HepG2 (cell line): ENCODE measurements around the gene KLF13. TPM values are rescaled to one million over a fixed set of nuclear protein-coding genes. Genes with fewer than 3 reads are reported as not detected.

Source experiments
- ATF7 ChIP-seq, 2 experiments: fragments of 450-650 bp in 1 of 2; sonication (generic) in 1 of 2; formaldehyde crosslinking in 1 of 2; IDR thresholded peaks; 2 replicates each; pipeline versions ENCODE4 v1.4.0 to v1.6.1; 2016 to 2020; ENCODE audit warnings: antibody characterized with exemption in 1 of 2, mild to moderate bottlenecking in 1 of 2, missing genetic modification reagents in 1 of 2
- BATF2 ChIP-seq: sonication (generic); formaldehyde crosslinking; IDR thresholded peaks from 2 replicates; pipeline ENCODE4 v1.8.0; 2022; ENCODE audit warnings: mild to moderate bottlenecking, missing genetic modification reagents, moderate library complexity
- DNMT1 ChIP-seq: sonication (generic); formaldehyde crosslinking; IDR thresholded peaks from 2 replicates; pipeline ENCODE4 v1.5.1; 2020; ENCODE audit warnings: mild to moderate bottlenecking, missing genetic modification reagents
- GPN1 ChIP-seq: sonication (generic); formaldehyde crosslinking; IDR thresholded peaks from 2 replicates; pipeline ENCODE4 v1.5.1; 2020; ENCODE audit warnings: missing genetic modification reagents, borderline replicate concordance
- GRHL1 ChIP-seq: sonication (generic); formaldehyde crosslinking; conservative IDR thresholded peaks from 2 replicates; pipeline ENCODE4 v1.8.0; 2022; ENCODE audit warnings: missing genetic modification reagents
- GZF1 ChIP-seq: sonication (generic); formaldehyde crosslinking; IDR thresholded peaks from 2 replicates; pipeline ENCODE4 v1.5.1; 2020; ENCODE audit warnings: mild to moderate bottlenecking, missing genetic modification reagents
- HMG20A ChIP-seq: IDR thresholded peaks from 2 replicates; pipeline ENCODE4 v1.6.1; 2016; ENCODE audit warnings: borderline replicate concordance
- LBX2 ChIP-seq: sonication (generic); formaldehyde crosslinking; IDR thresholded peaks from 2 replicates; pipeline ENCODE4 v1.5.0; 2020; ENCODE audit warnings: missing genetic modification reagents, mild to moderate bottlenecking, borderline replicate concordance
- MTERF4 ChIP-seq: sonication (generic); formaldehyde crosslinking; IDR thresholded peaks from 2 replicates; pipeline ENCODE4 v1.8.0; 2023; ENCODE audit warnings: mild to moderate bottlenecking, missing genetic modification reagents
- PATZ1 ChIP-seq: sonication (generic); formaldehyde crosslinking; IDR thresholded peaks from 2 replicates; pipeline ENCODE4 v1.4.0; 2020; ENCODE audit warnings: missing genetic modification reagents
- SCMH1 ChIP-seq: sonication (generic); formaldehyde crosslinking; IDR thresholded peaks from 2 replicates; pipeline ENCODE4 v1.9.0; 2021; ENCODE audit warnings: missing genetic modification reagents, mild to moderate bottlenecking, borderline replicate concordance
- SRF ChIP-seq: IDR thresholded peaks from 2 replicates; pipeline ENCODE4 v1.6.1; 2011; ENCODE audit warnings: mild to moderate bottlenecking, low read depth, low read length, moderate library complexity
- TFAP4 ChIP-seq: sonication (generic); IDR thresholded peaks from 2 replicates; pipeline ENCODE4 v1.6.1; 2016; ENCODE audit warnings: low read depth, borderline replicate concordance
- XRCC5 ChIP-seq: fragments of 200-400 bp; formaldehyde crosslinking; optimal IDR thresholded peaks from 2 replicates; pipeline ENCODE3; 2017; ENCODE audit warnings: mild to moderate bottlenecking, low read length
- ZBTB4 ChIP-seq: sonication (generic); formaldehyde crosslinking; IDR thresholded peaks from 2 replicates; pipeline ENCODE4 v1.4.0; 2020; ENCODE audit warnings: missing genetic modification reagents, mild to moderate bottlenecking, borderline replicate concordance
- ZNF224 ChIP-seq: sonication (generic); formaldehyde crosslinking; IDR thresholded peaks from 2 replicates; pipeline ENCODE4 v1.5.0; 2020; ENCODE audit warnings: mild to moderate bottlenecking, missing genetic modification reagents
- ZNF737 ChIP-seq: sonication (generic); formaldehyde crosslinking; IDR thresholded peaks from 2 replicates; pipeline ENCODE4 v1.5.0; 2020; ENCODE audit warnings: missing genetic modification reagents, mild to moderate bottlenecking, borderline replicate concordance
- ZSCAN25 ChIP-seq: sonication (generic); formaldehyde crosslinking; IDR thresholded peaks from 2 replicates; pipeline ENCODE4 v1.8.0; 2022; ENCODE audit warnings: mild to moderate bottlenecking, missing genetic modification reagents
- polyA plus RNA-seq, 8 experiments: library from polyadenylated mRNA; depleted of rRNA in 3 of 8; stranded (reverse) in 7 of 8; unstranded in 1 of 8; fragments of >200 nt; fragmentation: Illumina TruSeq in 4 of 8; extraction: Trizol in 4 of 8; gene quantifications; 2 replicates each; pipeline versions ENCODE4 v1.2.1 to v1.2.3, GENCODE V29; 2011 to 2016; ENCODE audit warnings: low read depth in 4 of 8, missing spikeins in 1 of 8, mixed read lengths in 1 of 8; ENCODE audit not compliant: insufficient read depth in 1 of 8
- total RNA-seq, 5 experiments: library from RNA; depleted of rRNA; stranded (reverse); fragments of >200 nt; fragmentation: Illumina TruSeq; extraction: Trizol; gene quantifications; 2 replicates each; pipeline ENCODE4 v1.2.3, GENCODE V29; 2016; ENCODE audit warnings: low read depth in 1 of 5

Gene KLF13
- total and polyA plus RNA-seq, 2 of the 13 experiments (the other 11 are each of a cell fraction or from before 2014, with no cell fraction given) = 16.8 to 25.1 TPM

- no peak for TF ChIP-seq GRHL1 (CRISPR knock-in tag)
- no peak for TF ChIP-seq HMG20A (CRISPR knock-in tag)
- no peak for TF ChIP-seq ZNF737 (CRISPR knock-in tag)
- TF ChIP-seq GPN1 (CRISPR knock-in tag) = no peak
- TF ChIP-seq DNMT1 = no peak
- TF ChIP-seq SRF = no peak
- no peak for TF ChIP-seq GZF1 (CRISPR knock-in tag)
- no peak for TF ChIP-seq XRCC5
- peak; percentile 50 for TF ChIP-seq PATZ1 (CRISPR knock-in tag)
- no peak for TF ChIP-seq SCMH1 (CRISPR knock-in tag)
- no peak for TF ChIP-seq BATF2 (CRISPR knock-in tag)
- TF ChIP-seq LBX2 (CRISPR knock-in tag) = no peak
- peak; percentile 23; the same call in 1 of the 2 replicates for TF ChIP-seq TFAP4
- TF ChIP-seq ZSCAN25 (CRISPR knock-in tag) = no peak; the same call in 1 of the 2 replicates
- TF ChIP-seq ZNF224 = no peak
- TF ChIP-seq ZBTB4 = no peak
- TF ChIP-seq MTERF4 (CRISPR knock-in tag) = 0 out of 2 replicates have a peak, but pooled peaks have one; percentile 35
- TF ChIP-seq ATF7 (IDR thresholded peaks at IDR 0.05) = no peak
- TF ChIP-seq ATF7 (CRISPR knock-in tag; IDR thresholded peaks at IDR 0.05) = no peak
Observed at GRCh38 chr15:31327669-31328427, 1.2 kb downstream of the KLF13 start (continued).
